ENCODE measurements around the gene MOB2. TPM values are rescaled to one million over a fixed set of nuclear protein-coding genes. Genes with fewer than 3 reads are reported as not detected.

MOB2 gene
- total RNA-seq, 5 donors from 2014 or later (not counting 1 experiment from before 2014, with no cell fraction given) = 49.6 to 79.2 (median 72.6) TPM

GRCh38 chr11:1451781-1452470, 34.7 kb downstream of the MOB2 start:
- Histone ChIP-seq H3K4me3 (ENCODE audit: control insufficient read depth in 1 of 2, extremely low read depth in 1 of 2, low read length in 1 of 2) (no peak overlapping the region), H3K4me1 (ENCODE audit: control insufficient read depth in 1 of 2, extremely low read depth in 1 of 2, insufficient read depth in 2 of 2, low read length in 2 of 2) (peaks cover 0 to 7% of the 10 kb centered on the region in 2 experiments), H3K36me3 (ENCODE audit: control insufficient read depth in 2 of 2, extremely low read depth in 1 of 2, insufficient read depth in 1 of 2, low read length in 1 of 2) (no peaks in the 10 kb centered on the region), H3K27me3 (replicated peaks in 1 of 2; ENCODE audit: control insufficient read depth in 2 of 2, extremely low read depth in 1 of 2, insufficient read depth in 2 of 2, low read length in 1 of 2) (peaks cover 0 to 8% of the 10 kb centered on the region in 2 experiments), H3K27ac (ENCODE audit: low read length) (no peak overlapping the region), H3K9me3 (no peaks in the 10 kb centered on the region)
- Mint-ChIP-seq H3K27me3 (no peaks in the 10 kb centered on the region), H3K4me3 (no peak overlapping the region), H3K4me1 (no peaks in the 10 kb centered on the region), H3K36me3 (no peaks in the 10 kb centered on the region), H3K9me3 (no peaks in the 10 kb centered on the region), H3K27ac (no peak overlapping the region)
- 86% methylated on average over 25 of the region's 27 CpGs for WGBS (ENCODE audit: insufficient coverage)
- ChIA-PET POLR2A (no interaction called here), CTCF (no interaction called here)
- DNase-seq = no peak
- no peak for ATAC-seq (replicated peaks in 1 of 4)

- 91% methylated on average over 17 of the region's 22 CpGs for WGBS (ENCODE audit: insufficient coverage)
- H3K9me3 ChIP-seq = no peaks in the 10 kb centered on the region
- Mint-ChIP-seq H3K27me3 (no peaks in the 10 kb centered on the region), H3K9me3 (no peaks in the 10 kb centered on the region), H3K27ac (no peak overlapping the region), H3K36me3 (no peaks in the 10 kb centered on the region), H3K4me3 (no peak overlapping the region), H3K4me1 (no peaks in the 10 kb centered on the region)
- no peak overlapping the region for H3K4me3 ChIP-seq (ENCODE audit: control insufficient read depth in 1 of 2, extremely low read depth in 1 of 2, low read length in 1 of 2)
- no peak for DNase-seq
- POLR2A ChIA-PET = no interaction called here
- H3K27ac ChIP-seq (ENCODE audit: low read length) = no peak overlapping the region
- no peaks in the 10 kb centered on the region for H3K36me3 ChIP-seq (ENCODE audit: control insufficient read depth in 2 of 2, extremely low read depth in 1 of 2, insufficient read depth in 1 of 2, low read length in 1 of 2)
- CTCF ChIA-PET = no interaction called here
- no peak for ATAC-seq (replicated peaks in 1 of 4)
- H3K27me3 ChIP-seq (replicated peaks in 1 of 2; ENCODE audit: control insufficient read depth in 2 of 2, extremely low read depth in 1 of 2, insufficient read depth in 2 of 2, low read length in 1 of 2) = peaks cover 0 to 10% of the 10 kb centered on the region in 2 experiments
- peaks cover 0 to 7% of the 10 kb centered on the region in 2 experiments for H3K4me1 ChIP-seq (ENCODE audit: control insufficient read depth in 1 of 2, extremely low read depth in 1 of 2, insufficient read depth in 2 of 2, low read length in 2 of 2)
Measured at GRCh38 chr11:1450949-1451710, 35.4 kb downstream of the MOB2 start.

GRCh38 chr11:1450344-1450875, 36.2 kb downstream of the MOB2 start:
- no peak overlapping the region for H3K4me3 ChIP-seq (ENCODE audit: control insufficient read depth in 1 of 2, extremely low read depth in 1 of 2, low read length in 1 of 2)
- ChIA-PET CTCF (interaction anchor here in 1 of 2 donors (0.6 kb wide), 1 partner anchor 1588 kb away, joined by 6 read pairs; no protein-coding TSS in a partner anchor), POLR2A (no interaction called here)
- Mint-ChIP-seq H3K27ac (no peak overlapping the region), H3K4me1 (no peaks in the 10 kb centered on the region), H3K36me3 (no peaks in the 10 kb centered on the region), H3K27me3 (no peaks in the 10 kb centered on the region), H3K9me3 (no peaks in the 10 kb centered on the region), H3K4me3 (no peak overlapping the region)
- H3K27ac ChIP-seq (ENCODE audit: low read length) = no peak overlapping the region
- 91% methylated on average over 27 of the region's 29 CpGs for WGBS (ENCODE audit: insufficient coverage)
- ATAC-seq (replicated peaks in 1 of 4) = no peak
- H3K4me1 ChIP-seq (ENCODE audit: control insufficient read depth in 1 of 2, extremely low read depth in 1 of 2, insufficient read depth in 2 of 2, low read length in 2 of 2) = peaks cover 0 to 7% of the 10 kb centered on the region in 2 experiments
- no peaks in the 10 kb centered on the region for H3K36me3 ChIP-seq (ENCODE audit: control insufficient read depth in 2 of 2, extremely low read depth in 1 of 2, insufficient read depth in 1 of 2, low read length in 1 of 2)
- no peak for DNase-seq
- no peaks in the 10 kb centered on the region for H3K9me3 ChIP-seq
- peaks cover 0 to 10% of the 10 kb centered on the region in 2 experiments for H3K27me3 ChIP-seq (replicated peaks in 1 of 2; ENCODE audit: control insufficient read depth in 2 of 2, extremely low read depth in 1 of 2, insufficient read depth in 2 of 2, low read length in 1 of 2)

- H3K27ac ChIP-seq (ENCODE audit: low read length) = no peak overlapping the region
- no peaks in the 10 kb centered on the region for H3K36me3 ChIP-seq (ENCODE audit: control insufficient read depth in 2 of 2, extremely low read depth in 1 of 2, insufficient read depth in 1 of 2, low read length in 1 of 2)
- ATAC-seq (replicated peaks in 1 of 4) = no peak
- no peak for DNase-seq
- Mint-ChIP-seq H3K36me3 (no peaks in the 10 kb centered on the region), H3K9me3 (no peaks in the 10 kb centered on the region), H3K4me1 (no peaks in the 10 kb centered on the region), H3K27me3 (no peaks in the 10 kb centered on the region), H3K4me3 (no peak overlapping the region), H3K27ac (no peak overlapping the region)
- no peak overlapping the region for H3K4me3 ChIP-seq (ENCODE audit: control insufficient read depth in 1 of 2, extremely low read depth in 1 of 2, low read length in 1 of 2)
- ChIA-PET POLR2A (no interaction called here), CTCF (interaction anchor here in 1 of 2 donors (0.6 kb wide), 1 partner anchor 1589 kb away, joined by 6 read pairs; no protein-coding TSS in a partner anchor)
- peaks cover 0 to 10% of the 10 kb centered on the region in 2 experiments for H3K27me3 ChIP-seq (replicated peaks in 1 of 2; ENCODE audit: control insufficient read depth in 2 of 2, extremely low read depth in 1 of 2, insufficient read depth in 2 of 2, low read length in 1 of 2)
- no peaks in the 10 kb centered on the region for H3K9me3 ChIP-seq
- WGBS (ENCODE audit: insufficient coverage) = 77% methylated on average over 24 of the region's 31 CpGs
- peaks cover 0 to 7% of the 10 kb centered on the region in 2 experiments for H3K4me1 ChIP-seq (ENCODE audit: control insufficient read depth in 1 of 2, extremely low read depth in 1 of 2, insufficient read depth in 2 of 2, low read length in 2 of 2)
Measured at GRCh38 chr11:1449490-1450243, 36.9 kb downstream of the MOB2 start.

GRCh38 chr11:1448882-1449281, 37.7 kb downstream of the MOB2 start:
- no peak for DNase-seq
- peaks cover 0 to 13% of the 10 kb centered on the region in 2 experiments for H3K27me3 ChIP-seq (replicated peaks in 1 of 2; ENCODE audit: control insufficient read depth in 2 of 2, extremely low read depth in 1 of 2, insufficient read depth in 2 of 2, low read length in 1 of 2)
- CTCF ChIA-PET = no interaction called here
- ATAC-seq (replicated peaks in 1 of 4) = no peak
- H3K27me3 Mint-ChIP-seq = no peaks in the 10 kb centered on the region
- H3K4me1 ChIP-seq (ENCODE audit: control insufficient read depth in 1 of 2, extremely low read depth in 1 of 2, insufficient read depth in 2 of 2, low read length in 2 of 2) = peaks cover 0 to 5% of the 10 kb centered on the region in 2 experiments
- 37% methylated on average over 24 of the region's 24 CpGs for WGBS (ENCODE audit: insufficient coverage)
- H3K36me3 ChIP-seq (ENCODE audit: control insufficient read depth in 2 of 2, extremely low read depth in 1 of 2, insufficient read depth in 1 of 2, low read length in 1 of 2) = no peaks in the 10 kb centered on the region
- H3K4me3 Mint-ChIP-seq = no peak overlapping the region
- no peaks in the 10 kb centered on the region for H3K4me1 Mint-ChIP-seq
- no peaks in the 10 kb centered on the region for H3K36me3 Mint-ChIP-seq
- no peak overlapping the region for H3K27ac ChIP-seq (ENCODE audit: low read length)
- no peaks in the 10 kb centered on the region for H3K9me3 ChIP-seq
- POLR2A ChIA-PET = no interaction called here
- H3K27ac Mint-ChIP-seq = no peak overlapping the region
- H3K9me3 Mint-ChIP-seq = no peaks in the 10 kb centered on the region
- H3K4me3 ChIP-seq (ENCODE audit: control insufficient read depth in 1 of 2, extremely low read depth in 1 of 2, low read length in 1 of 2) = no peak overlapping the region

Measured in T-cell (primary cell).